Neural cell (in vitro differentiated cells): ENCODE results near the gene TSPAN8.
"Not testable (repeated sequence)": the region's sequence is repeated elsewhere in the genome, so short reads cannot be mapped to it uniquely, and the experiment has no call there.

ENCODE experiments used
- CTCF ChIP-seq: fragments of 450-650 bp; IDR thresholded peaks from 2 replicates; pipeline ENCODE4 v1.5.1; 2014; ENCODE audit warnings: antibody characterized with exemption, mild to moderate bottlenecking, moderate library complexity; ENCODE audit not compliant: poor library complexity, severe bottlenecking
- EP300 ChIP-seq: fragments of 450-650 bp; conservative IDR thresholded peaks from 2 replicates; pipeline ENCODE4 v1.6.1; 2014; ENCODE audit warnings: antibody characterized with exemption, mild to moderate bottlenecking, moderate library complexity; ENCODE audit not compliant: poor library complexity, severe bottlenecking
- EZH2 ChIP-seq: fragments of 200-600, 300-800 bp; shearing (Covaris generic), sonication (generic); IDR thresholded peaks from 2 replicates; pipeline ENCODE4 v1.6.1; 2014; ENCODE audit warnings: antibody characterized with exemption, low read length, borderline replicate concordance, mild to moderate bottlenecking; ENCODE audit not compliant: insufficient read depth, poor library complexity, severe bottlenecking
- POLR2AphosphoS5 ChIP-seq: IDR thresholded peaks from 2 replicates; pipeline ENCODE4 v1.6.1; 2012
- RAD21 ChIP-seq: fragments of 450-650 bp; conservative IDR thresholded peaks from 2 replicates; pipeline ENCODE4 v1.6.1; 2014; ENCODE audit warnings: antibody characterized with exemption, mild to moderate bottlenecking, moderate library complexity

- TF ChIP-seq CTCF, EZH2, RAD21, EP300, POLR2AphosphoS5: not testable (repeated sequence)
Measured at GRCh38 chr12:71150041-71150440, 7.8 kb downstream of the TSPAN8 start.
